Skeletal muscle tissue (tissue), 4 donors: ENCODE results near the gene HDDC3. TPM values are rescaled to one million over a fixed set of nuclear protein-coding genes. Genes with fewer than 3 reads are reported as not detected.

ENCODE experiments used
- H3K27ac ChIP-seq: one replicate; pipeline ENCODE4 v1.7.0; 2013; ENCODE audit warnings: mild to moderate bottlenecking, low read depth, low read length, inconsistent platforms
- H3K27me3 ChIP-seq, 3 donors: one replicate each; pipeline ENCODE4 v1.7.0; 2013; ENCODE audit warnings: low read length in 3 of 3; ENCODE audit not compliant: control insufficient read depth in 3 of 3, insufficient read depth in 3 of 3
- H3K36me3 ChIP-seq, 3 donors: one replicate each; pipeline ENCODE4 v1.7.0; 2013; ENCODE audit warnings: low read length in 3 of 3; ENCODE audit not compliant: control insufficient read depth in 3 of 3, insufficient read depth in 3 of 3
- H3K4me1 ChIP-seq, 3 donors: one replicate each; pipeline ENCODE4 v1.7.0; 2013; ENCODE audit warnings: low read length in 3 of 3, mild to moderate bottlenecking in 3 of 3; ENCODE audit not compliant: control insufficient read depth in 3 of 3, insufficient read depth in 3 of 3
- H3K4me3 ChIP-seq, 3 donors: one replicate each; pipeline ENCODE4 v1.7.0; 2013; ENCODE audit warnings: low read length in 3 of 3
- H3K9ac ChIP-seq, 3 donors: one replicate each; pipeline ENCODE4 v1.7.0; 2013; ENCODE audit warnings: low read length in 3 of 3, mild to moderate bottlenecking in 3 of 3, moderate library complexity in 2 of 3, low read depth in 1 of 3
- H3K9me3 ChIP-seq, 3 donors: one replicate each; pipeline ENCODE4 v1.7.0; 2013; ENCODE audit warnings: low read length in 3 of 3; ENCODE audit not compliant: control insufficient read depth in 3 of 3
- total RNA-seq: library from RNA; depleted of rRNA; stranded (reverse); fragments of >200 nt; gene quantifications from one replicate; pipeline ENCODE4 v1.2.3, GENCODE V29; 2014
- donor health status: Osteomylitis.

HDDC3 gene
- total RNA-seq, 1 donor from 2014 or later, result 5.7 TPM

- H3K27ac ChIP-seq, result no peak overlapping the region
- peaks cover 0 to 4% (median 2%) of the 10 kb centered on the region in 3 donors for H3K4me1 ChIP-seq
- no peaks in the 10 kb centered on the region for H3K27me3 ChIP-seq
- no peaks in the 10 kb centered on the region for H3K9me3 ChIP-seq
- no peak overlapping the region for H3K4me3 ChIP-seq
- H3K36me3 ChIP-seq, result peaks cover 27 to 54% (median 29%) of the 10 kb centered on the region in 3 donors
- H3K9ac ChIP-seq, result no peak overlapping the region
Measured at GRCh38 chr15:90893175-90894090, 38.9 kb downstream of the HDDC3 start.

DNA sequence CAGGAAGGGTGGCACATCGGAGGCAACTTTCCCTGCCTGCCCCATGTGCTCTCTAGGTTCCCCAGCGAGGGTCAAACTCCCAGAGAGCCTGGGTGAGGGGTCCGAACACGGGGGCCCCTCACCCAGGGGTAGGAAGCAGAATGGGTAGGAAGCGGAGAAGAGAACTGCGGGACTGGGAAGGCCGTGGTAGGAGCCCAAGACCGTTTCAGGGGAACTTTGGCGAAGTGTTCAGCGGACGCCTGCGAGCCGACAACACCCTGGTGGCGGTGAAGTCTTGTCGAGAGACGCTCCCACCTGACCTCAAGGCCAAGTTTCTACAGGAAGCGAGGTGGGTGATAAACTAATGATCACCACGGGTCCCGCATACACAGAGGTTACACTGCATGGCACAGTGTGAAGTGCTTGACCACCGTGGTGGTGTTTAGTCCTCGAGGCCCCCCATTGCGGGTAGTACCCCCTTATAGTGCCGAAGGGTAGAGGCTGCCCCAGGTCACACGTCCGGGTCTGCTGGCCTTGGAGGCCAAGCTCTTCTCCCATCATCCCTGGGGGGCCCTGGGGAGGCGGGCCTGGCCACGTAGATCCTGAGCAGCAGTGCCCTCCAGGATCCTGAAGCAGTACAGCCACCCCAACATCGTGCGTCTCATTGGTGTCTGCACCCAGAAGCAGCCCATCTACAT is 39.7 kb downstream of the HDDC3 start:
- Histone ChIP-seq H3K4me3 (no peak overlapping the region), H3K27ac (no peak overlapping the region), H3K9ac (no peak overlapping the region), H3K9me3 (no peaks in the 10 kb centered on the region), H3K36me3 (peaks cover 27 to 54% (median 30%) of the 10 kb centered on the region in 3 donors), H3K27me3 (no peaks in the 10 kb centered on the region), H3K4me1 (peaks cover 0 to 4% (median 2%) of the 10 kb centered on the region in 3 donors)

DNA sequence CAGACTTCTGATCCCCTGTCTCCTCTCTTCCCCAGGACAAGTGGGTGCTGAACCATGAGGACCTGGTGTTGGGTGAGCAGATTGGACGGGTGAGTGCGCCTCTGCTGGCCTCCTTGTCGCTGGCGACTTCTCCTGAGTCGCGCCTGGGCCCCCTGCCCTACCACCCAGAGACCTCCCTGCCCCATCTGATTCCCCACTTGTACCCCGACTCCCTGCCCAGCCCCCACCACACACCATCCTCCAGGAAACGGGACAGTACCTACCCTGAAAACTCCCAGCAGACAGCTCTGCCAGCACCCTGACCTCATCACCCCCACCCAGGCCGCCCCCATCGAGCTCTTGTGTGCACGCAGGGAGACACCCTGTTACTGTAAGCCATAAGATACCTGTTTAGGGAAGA is 40.3 kb downstream of the HDDC3 start:
- Histone ChIP-seq H3K27me3 (no peaks in the 10 kb centered on the region), H3K36me3 (peaks cover 27 to 54% (median 32%) of the 10 kb centered on the region in 3 donors), H3K9me3 (no peaks in the 10 kb centered on the region)

DNA sequence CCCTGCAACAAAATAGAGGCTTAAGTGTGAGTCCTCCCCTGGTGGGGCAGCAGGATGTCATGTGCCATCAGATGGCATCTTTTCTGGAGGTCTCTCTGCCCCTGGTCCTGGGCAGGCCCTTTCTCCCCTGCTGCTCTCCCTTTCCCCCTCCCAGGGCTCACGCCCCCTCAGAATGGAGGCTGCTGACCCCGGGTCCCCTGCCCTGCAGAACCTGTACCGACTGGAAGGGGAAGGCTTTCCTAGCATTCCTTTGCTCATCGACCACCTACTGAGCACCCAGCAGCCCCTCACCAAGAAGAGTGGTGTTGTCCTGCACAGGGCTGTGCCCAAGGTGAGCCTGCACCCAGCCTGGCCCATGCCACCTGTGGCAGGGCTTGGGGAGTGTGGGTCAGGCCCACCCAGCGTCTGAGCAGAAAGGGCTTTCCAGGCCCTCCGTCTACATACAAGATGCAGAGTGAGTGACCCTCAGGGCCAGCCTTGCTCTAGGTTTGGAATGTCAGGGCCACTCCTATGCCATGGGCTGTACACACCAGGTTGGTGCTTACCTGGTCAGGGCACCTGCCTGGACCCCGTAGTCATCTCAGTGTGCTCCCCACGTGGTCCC is 40.9 kb downstream of the HDDC3 start:
- Histone ChIP-seq H3K9ac (no peak overlapping the region), H3K9me3 (no peaks in the 10 kb centered on the region), H3K4me1 (peaks cover 3 to 5% (median 4%) of the 10 kb centered on the region in 3 donors), H3K27ac (no peak overlapping the region), H3K36me3 (peaks cover 27 to 54% (median 36%) of the 10 kb centered on the region in 3 donors), H3K27me3 (no peaks in the 10 kb centered on the region), H3K4me3 (no peak overlapping the region)

More for the DNA sequence above, 40.3 kb downstream of the HDDC3 start:
- Histone ChIP-seq H3K4me1 (peaks cover 0 to 4% (median 3%) of the 10 kb centered on the region in 3 donors), H3K4me3 (no peak overlapping the region), H3K9ac (no peak overlapping the region), H3K27ac (no peak overlapping the region)

GRCh38 chr15:90890839-90891238 is 41.5 kb downstream of the HDDC3 start:
- H3K4me1 ChIP-seq, result peaks cover 5 to 8% (median 7%) of the 10 kb centered on the region in 3 donors
- no peak overlapping the region for H3K9ac ChIP-seq
- no peak overlapping the region for H3K27ac ChIP-seq
- peaks cover 26 to 52% (median 36%) of the 10 kb centered on the region in 3 donors for H3K36me3 ChIP-seq
- no peak overlapping the region for H3K4me3 ChIP-seq
- H3K9me3 ChIP-seq, result no peaks in the 10 kb centered on the region
- H3K27me3 ChIP-seq, result no peaks in the 10 kb centered on the region

DNA sequence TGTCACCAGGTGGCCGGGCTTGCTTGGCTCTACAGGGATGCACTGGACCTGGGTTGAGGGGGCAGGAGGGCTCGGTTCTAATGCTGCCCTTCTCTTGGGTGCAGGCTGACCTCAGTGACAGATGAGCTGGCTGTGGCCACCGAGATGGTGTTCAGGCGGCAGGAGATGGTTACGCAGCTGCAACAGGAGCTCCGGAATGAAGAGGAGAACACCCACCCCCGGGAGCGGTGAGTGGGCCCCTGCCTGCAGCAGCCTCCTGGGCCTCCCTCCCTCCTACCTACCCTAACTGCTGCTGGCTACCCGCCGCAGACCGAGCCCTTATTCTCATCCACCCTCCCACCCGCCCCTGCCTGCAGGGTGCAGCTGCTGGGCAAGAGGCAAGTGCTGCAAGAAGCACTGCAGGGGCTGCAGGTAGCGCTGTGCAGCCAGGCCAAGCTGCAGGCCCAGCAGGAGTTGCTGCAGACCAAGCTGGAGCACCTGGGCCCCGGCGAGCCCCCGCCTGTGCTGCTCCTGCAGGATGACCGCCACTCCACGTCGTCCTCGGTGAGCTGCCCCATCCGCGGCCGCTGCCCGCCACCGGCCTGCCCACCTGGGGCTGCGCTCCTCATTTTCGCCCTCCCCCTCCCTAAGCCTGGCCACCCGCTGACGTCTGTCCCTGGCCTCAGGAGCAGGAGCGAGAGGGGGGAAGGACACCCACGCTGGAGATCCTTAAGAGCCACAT is 42.5 kb downstream of the HDDC3 start:
- Histone ChIP-seq H3K4me3 (no peak overlapping the region), H3K9ac (no peak overlapping the region), H3K9me3 (no peaks in the 10 kb centered on the region), H3K27ac (no peak overlapping the region), H3K4me1 (peaks cover 10 to 14% (median 14%) of the 10 kb centered on the region in 3 donors), H3K36me3 (peaks cover 19 to 45% (median 36%) of the 10 kb centered on the region in 3 donors), H3K27me3 (no peaks in the 10 kb centered on the region)

- Histone ChIP-seq H3K36me3 (peaks cover 19 to 45% (median 36%) of the 10 kb centered on the region in 3 donors), H3K9ac (no peak overlapping the region), H3K27ac (no peak overlapping the region), H3K27me3 (no peaks in the 10 kb centered on the region), H3K4me1 (peaks cover 13 to 18% (median 17%) of the 10 kb centered on the region in 3 donors), H3K9me3 (no peaks in the 10 kb centered on the region), H3K4me3 (no peak overlapping the region)
Measured at GRCh38 chr15:90889313-90889730, 43.0 kb downstream of the HDDC3 start.

DNA sequence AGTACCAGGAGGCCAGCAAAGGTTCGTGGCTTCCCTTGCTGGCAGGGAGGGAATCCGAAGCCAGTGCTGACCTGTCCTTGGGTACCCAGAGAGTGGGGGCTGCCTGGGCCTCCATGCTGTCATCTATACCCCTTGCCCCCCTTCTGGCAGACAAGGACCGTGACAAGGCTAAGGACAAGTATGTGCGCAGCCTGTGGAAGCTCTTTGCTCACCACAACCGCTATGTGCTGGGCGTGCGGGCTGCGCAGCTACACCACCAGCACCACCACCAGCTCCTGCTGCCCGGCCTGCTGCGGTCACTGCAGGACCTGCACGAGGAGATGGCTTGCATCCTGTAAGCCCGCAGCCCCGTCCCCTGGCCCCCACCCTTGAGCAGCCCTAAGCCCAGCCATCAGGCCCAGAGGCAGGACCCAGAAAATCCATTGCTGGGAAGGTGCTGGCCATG is 45.3 kb downstream of the HDDC3 start:
- H3K9ac ChIP-seq, result peak overlapping the region in 1 of 3 donors; percentile 10
- H3K27ac ChIP-seq, result no peak overlapping the region
- peaks cover 25 to 27% (median 27%) of the 10 kb centered on the region in 3 donors for H3K4me1 ChIP-seq
- H3K36me3 ChIP-seq, result peaks cover 22 to 29% (median 23%) of the 10 kb centered on the region in 3 donors
- no peaks in the 10 kb centered on the region for H3K27me3 ChIP-seq
- no peak overlapping the region for H3K4me3 ChIP-seq
- no peaks in the 10 kb centered on the region for H3K9me3 ChIP-seq

DNA sequence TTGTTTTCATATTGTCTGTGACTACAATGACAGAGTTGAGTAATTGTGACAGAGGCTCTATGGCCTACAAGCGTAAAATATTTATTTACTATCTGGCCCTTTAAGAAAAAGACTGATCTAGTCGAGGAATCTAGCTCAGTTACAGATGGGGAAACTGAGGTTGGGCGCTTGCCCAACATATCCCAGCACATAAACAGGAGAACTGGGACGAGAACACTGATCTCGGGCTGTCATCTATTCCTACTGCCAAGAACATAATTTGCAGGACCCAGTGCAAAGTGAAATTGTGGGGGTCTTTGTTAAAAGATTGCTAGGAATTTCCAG is 46.1 kb downstream of the HDDC3 start:
- Histone ChIP-seq H3K27ac (no peak overlapping the region), H3K4me3 (peak overlapping the region in 1 of 3 donors; percentile 72), H3K4me1 (peaks cover 25 to 27% (median 27%) of the 10 kb centered on the region in 3 donors), H3K27me3 (no peaks in the 10 kb centered on the region), H3K9me3 (no peaks in the 10 kb centered on the region), H3K36me3 (peaks cover 20 to 23% (median 20%) of the 10 kb centered on the region in 3 donors), H3K9ac (peak overlapping the region in 1 of 3 donors; percentile 10)
